H1 (cell line): ENCODE data around the gene CCR9.

Experiments
- EGR1 ChIP-seq: IDR thresholded peaks from 2 replicates; pipeline ENCODE4 v1.6.1; 2011; ENCODE audit warnings: low read depth, low read length, borderline replicate concordance
- JUN ChIP-seq: IDR thresholded peaks from 2 replicates; pipeline ENCODE4 v1.6.1; 2011; ENCODE audit warnings: low read depth, mild to moderate bottlenecking, improper control_type of control experiment, low read length
- PHF8 ChIP-seq: fragments of 200-600 bp; sonication (generic); conservative IDR thresholded peaks from 2 replicates; pipeline ENCODE4 v1.7.1; 2012; ENCODE audit warnings: low read depth, mild to moderate bottlenecking, inconsistent platforms, low read length, moderate library complexity
- POLR2A ChIP-seq, 2 experiments: IDR thresholded peaks; 1 replicate in 1 of 2; 2 replicates in 1 of 2; pipeline ENCODE4 v1.6.1; 2011; ENCODE audit warnings: low read depth in 2 of 2, low read length in 2 of 2, mild to moderate bottlenecking in 2 of 2; ENCODE audit errors: control extremely low read depth in 1 of 2
- RAD21 ChIP-seq, 2 experiments: IDR thresholded peaks in 1 of 2; conservative IDR thresholded peaks in 1 of 2; 2 replicates each; pipeline ENCODE4 v1.6.1; 2011; ENCODE audit warnings: low read depth in 2 of 2, low read length in 2 of 2, improper control_type of control experiment in 1 of 2, inconsistent platforms in 1 of 2, mild to moderate bottlenecking in 1 of 2, moderate library complexity in 1 of 2
- RXRA ChIP-seq: IDR thresholded peaks from 2 replicates; pipeline ENCODE4 v1.6.1; 2011; ENCODE audit warnings: low read depth, mild to moderate bottlenecking, low read length, moderate library complexity; ENCODE audit not compliant: insufficient read depth
- TAF1 ChIP-seq: IDR thresholded peaks from 2 replicates; pipeline ENCODE4 v1.6.1; 2011; ENCODE audit warnings: mild to moderate bottlenecking, low read depth, low read length
- TCF12 ChIP-seq: IDR thresholded peaks from 2 replicates; pipeline ENCODE4 v1.6.1; 2011; ENCODE audit warnings: low read depth, mild to moderate bottlenecking, low read length
- TF ChIP-seq, protein P1 (sequence below), 3 experiments: IDR thresholded peaks; 1 replicate in 2 of 3; 2 replicates in 1 of 3; pipeline versions ENCODE4 v1.5.1 to v1.6.1; 2011; ENCODE audit warnings: low read length in 3 of 3, mild to moderate bottlenecking in 3 of 3, inconsistent platforms in 2 of 3, low read depth in 1 of 3, moderate library complexity in 1 of 3; ENCODE audit not compliant: insufficient read depth in 1 of 3; ENCODE audit errors: control extremely low read depth in 1 of 3
- TF ChIP-seq, protein P2 (sequence below): IDR thresholded peaks from 2 replicates; pipeline ENCODE4 v1.6.1; 2012; ENCODE audit warnings: inconsistent platforms

DNA sequence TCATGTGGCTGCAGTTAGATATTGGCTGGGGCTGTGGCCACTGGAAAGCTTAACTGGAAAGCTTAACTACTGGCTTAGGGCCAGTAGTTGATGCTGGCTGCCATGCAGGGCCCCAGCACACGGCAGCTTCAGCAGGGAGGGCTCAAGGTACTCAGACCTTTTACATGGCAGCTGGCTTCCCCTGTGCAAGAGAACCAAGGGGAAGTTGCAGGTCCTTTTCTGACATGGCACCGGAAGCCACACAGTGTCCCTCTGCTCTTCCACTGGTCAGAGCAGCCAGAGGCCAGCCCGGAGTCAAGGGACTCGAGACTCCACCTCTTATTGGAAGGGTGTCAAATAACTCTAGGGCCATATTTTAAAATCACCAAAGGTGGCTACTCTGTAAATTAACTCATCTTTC, 24.5 kb downstream of the CCR9 start:
- TF ChIP-seq, protein P1, sequence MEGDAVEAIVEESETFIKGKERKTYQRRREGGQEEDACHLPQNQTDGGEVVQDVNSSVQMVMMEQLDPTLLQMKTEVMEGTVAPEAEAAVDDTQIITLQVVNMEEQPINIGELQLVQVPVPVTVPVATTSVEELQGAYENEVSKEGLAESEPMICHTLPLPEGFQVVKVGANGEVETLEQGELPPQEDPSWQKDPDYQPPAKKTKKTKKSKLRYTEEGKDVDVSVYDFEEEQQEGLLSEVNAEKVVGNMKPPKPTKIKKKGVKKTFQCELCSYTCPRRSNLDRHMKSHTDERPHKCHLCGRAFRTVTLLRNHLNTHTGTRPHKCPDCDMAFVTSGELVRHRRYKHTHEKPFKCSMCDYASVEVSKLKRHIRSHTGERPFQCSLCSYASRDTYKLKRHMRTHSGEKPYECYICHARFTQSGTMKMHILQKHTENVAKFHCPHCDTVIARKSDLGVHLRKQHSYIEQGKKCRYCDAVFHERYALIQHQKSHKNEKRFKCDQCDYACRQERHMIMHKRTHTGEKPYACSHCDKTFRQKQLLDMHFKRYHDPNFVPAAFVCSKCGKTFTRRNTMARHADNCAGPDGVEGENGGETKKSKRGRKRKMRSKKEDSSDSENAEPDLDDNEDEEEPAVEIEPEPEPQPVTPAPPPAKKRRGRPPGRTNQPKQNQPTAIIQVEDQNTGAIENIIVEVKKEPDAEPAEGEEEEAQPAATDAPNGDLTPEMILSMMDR (IDR thresholded peaks at IDR 0.05; ENCODE audit: control extremely low read depth in 1 of 3, insufficient read depth in 1 of 3, low read depth in 1 of 3, low read length in 3 of 3), result no peak
- no peak for TF ChIP-seq PHF8
- no peak for TF ChIP-seq TCF12
- no peak for TF ChIP-seq JUN
- no peak for TF ChIP-seq POLR2A (IDR thresholded peaks at IDR 0.05; ENCODE audit: control extremely low read depth in 1 of 2, low read depth in 2 of 2, low read length in 2 of 2)
- TF ChIP-seq EGR1, result no peak
- no peak for TF ChIP-seq RAD21 (IDR thresholded peaks at IDR 0.05 in 1 of 2, conservative IDR thresholded peaks at IDR 0.05 in 1 of 2; ENCODE audit: low read depth in 2 of 2, low read length in 2 of 2)
- TF ChIP-seq, protein P2, sequence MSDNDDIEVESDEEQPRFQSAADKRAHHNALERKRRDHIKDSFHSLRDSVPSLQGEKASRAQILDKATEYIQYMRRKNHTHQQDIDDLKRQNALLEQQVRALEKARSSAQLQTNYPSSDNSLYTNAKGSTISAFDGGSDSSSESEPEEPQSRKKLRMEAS, result no peak
- no peak for TF ChIP-seq TAF1
- TF ChIP-seq RXRA, result no peak
